Karpas-422 (cell line): ENCODE data around the gene SPRED1. TPM values are rescaled to one million over a fixed set of nuclear protein-coding genes. Genes with fewer than 3 reads are reported as not detected.
A peak's percentile ranks its signal among the peaks of the same experiment; 100 is the strongest.

Source experiments
- DNase-seq: peaks from one replicate; pipeline ENCODE4 v3.0.0-alpha.2; 2015
- H2AFZ ChIP-seq: fragments of 200-600 bp; sonication (generic); 2 replicates; pipeline ENCODE4 v1.6.1; 2014; ENCODE audit warnings: antibody characterized with exemption, low read length, mixed read lengths
- H3K27ac ChIP-seq: fragments of 200-600 bp; sonication (generic); 2 replicates; pipeline ENCODE4 v1.5.1; 2014; ENCODE audit warnings: mild to moderate bottlenecking, low read length, moderate library complexity
- H3K27me3 ChIP-seq: fragments of 200-600 bp; sonication (generic); 2 replicates; pipeline ENCODE4 v1.6.1; 2014; ENCODE audit warnings: low read length, mixed read lengths
- H3K36me3 ChIP-seq: fragments of 200-600 bp; sonication (generic); 2 replicates; pipeline ENCODE4 v1.6.1; 2014; ENCODE audit warnings: low read length, mixed read lengths; ENCODE audit not compliant: insufficient read depth
- H3K4me1 ChIP-seq: fragments of 200-600 bp; sonication (generic); 2 replicates; pipeline ENCODE4 v1.6.1; 2014; ENCODE audit warnings: mild to moderate bottlenecking, low read length, mixed read lengths
- H3K4me2 ChIP-seq: fragments of 200-600 bp; sonication (generic); 2 replicates; pipeline ENCODE4 v1.6.1; 2014; ENCODE audit warnings: low read length, low read depth, mild to moderate bottlenecking; ENCODE audit not compliant: poor library complexity, severe bottlenecking
- H3K4me3 ChIP-seq: fragments of 200-600 bp; sonication (generic); 2 replicates; pipeline ENCODE4 v1.5.1; 2014; ENCODE audit warnings: mild to moderate bottlenecking, antibody characterized with exemption, low read length, mixed read lengths
- H3K79me2 ChIP-seq: fragments of 200-600 bp; sonication (generic); 2 replicates; pipeline ENCODE4 v1.6.1; 2014; ENCODE audit warnings: mild to moderate bottlenecking, low read length, mixed read lengths
- H3K9ac ChIP-seq: fragments of 200-600 bp; sonication (generic); 2 replicates; pipeline ENCODE4 v1.6.0; 2014; ENCODE audit warnings: low read length
- H3K9me2 ChIP-seq: fragments of 200-600 bp; sonication (generic), shearing (Covaris generic); replicated peaks from 2 replicates; pipeline ENCODE4 v1.6.0; 2014; ENCODE audit warnings: mild to moderate bottlenecking, low read length, moderate library complexity; ENCODE audit not compliant: insufficient read depth
- H3K9me3 ChIP-seq: fragments of 300-700, 200-600 bp; sonication (generic); 2 replicates; pipeline ENCODE4 v1.6.1; 2014; ENCODE audit warnings: low read length, mixed read lengths
- H4K20me1 ChIP-seq: fragments of 200-600 bp; sonication (generic); 2 replicates; pipeline ENCODE4 v1.6.1; 2014; ENCODE audit warnings: mild to moderate bottlenecking, antibody characterized with exemption, low read length, low read depth; ENCODE audit not compliant: insufficient read depth
- total RNA-seq: library from RNA; depleted of rRNA; stranded (reverse); fragments of >200 nt; shearing (Covaris generic); gene quantifications from 2 replicates; pipeline ENCODE4 v1.2.3, GENCODE V29; 2014; ENCODE audit warnings: low replicate concordance

The SPRED1 gene
- total RNA-seq, 1 experiment from 2014 or later = 27.7 TPM

DNA sequence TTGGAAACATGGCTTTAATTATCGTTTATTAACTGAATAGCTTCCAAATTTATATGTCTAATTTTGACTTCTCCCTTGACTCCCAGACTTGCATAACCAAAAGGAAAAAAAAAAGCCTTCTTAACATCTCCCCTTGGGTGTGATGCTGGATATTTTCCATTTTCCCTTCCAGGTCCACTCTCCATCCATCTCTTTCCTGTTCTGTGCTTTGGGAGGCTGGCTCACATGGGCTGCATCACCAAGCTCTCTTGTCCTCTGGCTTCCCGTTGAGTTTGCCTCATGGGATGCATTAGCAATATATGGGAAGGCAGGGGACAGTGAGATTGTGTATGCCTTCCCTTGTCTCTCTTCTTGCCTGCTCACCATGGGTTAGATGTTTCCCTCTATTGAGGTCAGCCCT is 123.4 kb downstream of the SPRED1 start:
- Histone ChIP-seq H3K4me1 (no peaks in the 10 kb centered on the region), H3K4me3 (no peak overlapping the region)

DNA sequence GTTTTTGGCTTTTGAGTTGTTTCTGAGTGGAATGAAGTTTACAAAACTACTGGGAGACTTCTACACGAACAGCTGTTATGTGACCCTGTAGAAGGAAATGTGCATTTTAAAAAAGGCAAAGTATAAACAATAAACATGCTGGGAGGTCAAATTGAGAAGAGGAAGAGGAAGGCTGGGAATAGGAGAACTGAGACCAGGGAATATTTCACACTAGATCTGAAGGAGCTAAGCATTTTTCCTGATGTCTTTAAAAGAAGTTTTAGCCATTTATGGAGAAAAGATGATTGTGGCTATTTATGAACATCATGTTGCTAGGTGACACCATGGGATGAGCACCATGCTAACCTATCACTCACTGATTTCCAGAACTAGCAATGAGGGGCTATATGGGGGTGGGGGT is 125.0 kb downstream of the SPRED1 start:
- Histone ChIP-seq H3K4me2 (no peak overlapping the region), H3K27ac (no peak overlapping the region)

More for the DNA sequence above, 123.4 kb downstream of the SPRED1 start:
- Histone ChIP-seq H3K9me3 (no peaks in the 10 kb centered on the region), H3K4me2 (no peak overlapping the region), H3K36me3 (no peaks in the 10 kb centered on the region), H3K9me2 (no peaks in the 10 kb centered on the region), H2AFZ (no peak overlapping the region), H3K27ac (no peak overlapping the region), H3K79me2 (no peaks in the 10 kb centered on the region), H3K27me3 (no peaks in the 10 kb centered on the region), H3K9ac (no peak overlapping the region), H4K20me1 (no peaks in the 10 kb centered on the region)
- DNase-seq = no peak

DNA sequence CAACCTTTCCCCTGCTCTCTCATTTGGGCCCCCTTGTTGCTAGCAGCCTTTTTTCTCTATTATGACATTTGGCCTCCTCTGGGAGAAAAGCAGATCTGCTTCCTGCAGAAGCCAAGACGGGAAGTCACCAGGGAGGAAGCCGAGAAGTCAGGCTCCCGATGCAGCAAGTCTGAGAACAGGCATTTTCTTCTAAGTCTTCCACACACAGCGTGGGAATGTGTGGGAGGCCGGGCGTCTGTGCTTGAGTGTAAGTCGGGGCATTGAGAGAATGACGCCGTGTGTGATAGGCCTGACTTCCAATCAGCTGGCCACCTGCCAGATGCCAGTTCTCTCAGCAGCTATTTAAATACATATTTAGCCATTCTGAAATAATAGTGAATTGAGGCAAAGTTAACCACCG is 125.5 kb downstream of the SPRED1 start:
- Histone ChIP-seq H3K9me3 (no peaks in the 10 kb centered on the region), H2AFZ (no peak overlapping the region), H3K9ac (no peak overlapping the region), H3K4me3 (no peak overlapping the region), H3K36me3 (no peaks in the 10 kb centered on the region), H3K27ac (no peak overlapping the region), H3K27me3 (no peaks in the 10 kb centered on the region), H3K4me1 (peaks cover 3% of the 10 kb centered on the region), H4K20me1 (no peaks in the 10 kb centered on the region), H3K79me2 (no peaks in the 10 kb centered on the region), H3K9me2 (no peaks in the 10 kb centered on the region), H3K4me2 (no peak overlapping the region)
- no peak for DNase-seq

More for the DNA sequence above, 125.0 kb downstream of the SPRED1 start:
- Histone ChIP-seq H2AFZ (no peak overlapping the region), H3K9ac (no peak overlapping the region), H3K36me3 (no peaks in the 10 kb centered on the region), H3K79me2 (no peaks in the 10 kb centered on the region), H3K27me3 (no peaks in the 10 kb centered on the region), H3K9me2 (no peaks in the 10 kb centered on the region), H3K4me3 (no peak overlapping the region), H3K9me3 (no peaks in the 10 kb centered on the region), H3K4me1 (peaks cover 3% of the 10 kb centered on the region), H4K20me1 (no peaks in the 10 kb centered on the region)
- DNase-seq = no peak

DNA sequence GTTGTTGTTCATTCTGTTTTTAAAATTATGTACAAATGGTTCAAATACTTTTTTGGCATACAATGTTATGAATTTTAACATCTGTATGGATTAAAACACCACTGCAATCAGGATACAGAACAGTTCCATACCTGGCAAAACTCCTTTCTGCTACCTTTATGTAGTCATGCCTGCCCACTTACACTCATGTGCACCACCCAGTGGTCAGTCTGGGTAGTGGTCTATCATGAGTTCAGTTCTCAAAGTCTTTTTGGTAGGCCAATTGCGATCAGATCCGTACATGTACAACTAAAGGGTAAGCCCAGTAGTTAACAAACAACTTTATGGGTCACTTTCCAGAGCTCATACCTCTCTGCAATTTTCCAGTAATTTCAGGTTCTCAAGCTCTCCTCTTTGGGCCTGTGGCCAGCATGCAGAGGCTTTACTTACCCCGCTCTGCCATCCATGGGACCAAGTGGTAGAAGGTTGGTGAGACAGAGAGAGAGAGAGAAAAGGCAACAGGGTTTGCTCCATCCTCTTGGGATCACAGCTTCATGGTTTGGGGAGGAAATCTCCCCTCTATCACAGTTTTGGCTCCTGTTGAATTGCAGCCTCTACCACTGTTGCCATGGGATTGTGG is 137.4 kb downstream of the SPRED1 start:
- Histone ChIP-seq H3K27ac (no peak overlapping the region), H3K4me3 (no peak overlapping the region), H3K79me2 (no peaks in the 10 kb centered on the region), H3K4me1 (no peaks in the 10 kb centered on the region), H3K4me2 (no peak overlapping the region), H3K27me3 (no peaks in the 10 kb centered on the region), H3K9ac (no peak overlapping the region), H3K9me2 (no peaks in the 10 kb centered on the region), H3K9me3 (no peaks in the 10 kb centered on the region), H3K36me3 (no peaks in the 10 kb centered on the region), H4K20me1 (no peaks in the 10 kb centered on the region), H2AFZ (no peak overlapping the region)
- DNase-seq = peak; percentile 86

DNA sequence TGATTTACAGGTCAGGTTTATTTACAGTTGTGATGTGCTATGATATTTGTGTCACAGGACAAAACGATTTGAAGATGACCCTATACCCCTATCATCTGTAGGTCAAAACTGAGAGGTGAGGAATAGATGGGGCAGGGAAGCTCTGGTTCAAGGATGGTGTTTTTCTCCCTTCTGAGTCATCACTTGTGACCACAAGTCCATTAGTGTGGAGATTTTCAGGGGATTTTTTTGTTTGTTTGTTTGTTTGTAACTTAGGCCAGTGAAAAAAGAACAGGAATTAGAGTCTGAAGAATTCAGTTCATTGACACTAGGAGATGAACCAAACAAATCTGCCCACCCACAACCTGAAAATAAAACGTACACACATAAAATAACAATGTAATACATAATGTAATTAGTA is 138.6 kb downstream of the SPRED1 start:
- Histone ChIP-seq H4K20me1 (no peaks in the 10 kb centered on the region), H3K9me3 (no peaks in the 10 kb centered on the region)
- DNase-seq = no peak

DNA sequence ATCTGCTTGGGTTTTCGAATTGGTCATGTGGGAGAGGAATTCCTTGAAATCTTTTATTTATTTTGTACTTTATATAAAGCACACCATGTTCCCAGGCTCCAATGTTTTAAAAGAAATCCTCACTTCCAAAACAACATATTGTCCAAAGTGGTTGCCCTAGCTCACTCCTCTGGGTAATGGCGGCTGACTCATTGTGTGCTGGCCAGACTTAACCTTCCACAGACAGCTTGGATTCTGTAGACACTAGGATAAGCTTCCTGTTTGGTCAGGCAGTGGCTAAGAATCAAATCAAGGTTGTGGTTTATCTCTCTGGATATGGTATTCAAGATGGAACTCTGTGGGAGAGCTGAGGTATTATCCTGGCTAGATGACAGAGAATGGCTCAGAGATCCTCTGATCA is 145.5 kb downstream of the SPRED1 start:
- Histone ChIP-seq H3K36me3 (no peaks in the 10 kb centered on the region), H3K9me2 (no peaks in the 10 kb centered on the region), H3K4me2 (no peak overlapping the region), H3K4me3 (no peak overlapping the region), H3K27me3 (no peaks in the 10 kb centered on the region), H3K4me1 (peaks cover 8% of the 10 kb centered on the region), H3K9ac (no peak overlapping the region), H2AFZ (no peak overlapping the region), H3K27ac (no peak overlapping the region), H4K20me1 (no peaks in the 10 kb centered on the region), H3K9me3 (no peaks in the 10 kb centered on the region), H3K79me2 (no peaks in the 10 kb centered on the region)
- no peak for DNase-seq

More for the DNA sequence above, 138.6 kb downstream of the SPRED1 start:
- Histone ChIP-seq H3K36me3 (no peaks in the 10 kb centered on the region), H3K27ac (no peak overlapping the region), H3K4me3 (no peak overlapping the region), H3K9me2 (no peaks in the 10 kb centered on the region), H3K9ac (no peak overlapping the region), H2AFZ (no peak overlapping the region), H3K27me3 (no peaks in the 10 kb centered on the region), H3K4me2 (no peak overlapping the region), H3K4me1 (no peaks in the 10 kb centered on the region), H3K79me2 (no peaks in the 10 kb centered on the region)

DNA sequence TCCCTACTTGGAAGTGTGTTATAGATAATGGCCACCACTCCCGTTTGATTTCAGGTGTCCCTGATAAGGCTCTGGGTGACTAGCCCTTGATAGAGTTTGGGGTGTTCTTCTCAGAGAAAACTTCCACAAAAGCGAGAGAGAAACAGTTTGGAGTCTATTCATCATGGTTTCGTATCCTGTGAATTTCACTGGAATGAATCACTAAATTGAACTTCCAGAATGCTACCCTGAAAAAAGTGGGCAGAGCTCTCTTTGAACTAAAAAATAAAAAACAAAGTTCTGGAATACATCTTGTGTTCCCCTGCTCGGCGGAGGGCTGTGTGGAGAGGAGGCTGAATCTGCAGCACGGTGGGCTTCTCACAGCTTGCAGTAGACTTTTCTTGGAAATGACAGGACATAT is 148.5 kb downstream of the SPRED1 start:
- no peaks in the 10 kb centered on the region for H3K9me2 ChIP-seq
- H3K36me3 ChIP-seq = no peaks in the 10 kb centered on the region
- DNase-seq = no peak

DNA sequence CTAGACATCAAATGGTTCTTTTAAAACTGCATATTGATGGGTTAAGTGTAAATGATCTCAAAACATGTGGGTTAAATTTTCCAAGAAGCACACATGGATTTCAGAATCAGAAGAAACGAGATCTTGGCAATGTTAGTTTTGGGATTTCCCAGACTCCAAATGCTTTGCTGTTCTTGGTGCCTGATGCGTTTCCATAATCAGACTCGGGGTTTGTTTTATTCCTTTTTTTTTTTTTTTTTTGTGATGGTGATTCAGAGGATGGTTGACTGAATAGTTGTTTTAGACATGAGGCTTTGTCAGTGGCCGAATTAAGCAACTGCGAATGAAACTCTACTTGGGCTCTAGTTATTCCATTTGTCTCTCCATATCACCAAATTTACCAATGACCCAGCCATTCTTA is 149.1 kb downstream of the SPRED1 start:
- Histone ChIP-seq H3K27me3 (no peaks in the 10 kb centered on the region), H3K9me3 (no peaks in the 10 kb centered on the region), H2AFZ (no peak overlapping the region), H4K20me1 (no peaks in the 10 kb centered on the region), H3K79me2 (no peaks in the 10 kb centered on the region), H3K9ac (no peak overlapping the region), H3K36me3 (no peaks in the 10 kb centered on the region), H3K9me2 (no peaks in the 10 kb centered on the region), H3K27ac (no peak overlapping the region), H3K4me2 (no peak overlapping the region), H3K4me3 (no peak overlapping the region), H3K4me1 (peaks cover 8% of the 10 kb centered on the region)
- DNase-seq = no peak

More for the DNA sequence above, 148.5 kb downstream of the SPRED1 start:
- Histone ChIP-seq H4K20me1 (no peaks in the 10 kb centered on the region), H3K27ac (no peak overlapping the region), H3K79me2 (no peaks in the 10 kb centered on the region), H3K9me3 (no peaks in the 10 kb centered on the region), H3K9ac (no peak overlapping the region), H2AFZ (no peak overlapping the region), H3K27me3 (no peaks in the 10 kb centered on the region), H3K4me1 (peaks cover 8% of the 10 kb centered on the region), H3K4me3 (no peak overlapping the region), H3K4me2 (no peak overlapping the region)
